HepG2 (cell line): ENCODE measurements around the gene SLC35F3. TPM values are rescaled to one million over a fixed set of nuclear protein-coding genes. Genes with fewer than 3 reads are reported as not detected.

Experiments
- ATAC-seq: fragments of 200-7000 bp; cut with Tn5 transposase; 3 replicates; pipeline ENCODE4 v1.9.1; 2020; ENCODE audit warnings: mild to moderate bottlenecking, moderate library complexity
- BruUV-seq: library from RNA; stranded (reverse); fragments of 400-500 nt; replicated peaks from 2 replicates; lab custom pipeline; 2021; lab: Mats Ljungman, UMichigan
- CTCF ChIA-PET: fragments of 300-600 bp; formaldehyde crosslinking; extraction: SDS; loops from one replicate; lab custom pipeline; 2021; ENCODE audit warnings: low total read pairs, inconsistent platforms, low intra/inter-chr PET ratio; lab: Yijun Ruan, JAX
- POLR2A ChIA-PET: fragments of 350-600 bp; sonication (Branson Sonifier 250); formaldehyde crosslinking; loops from one replicate; lab custom pipeline; 2020; ENCODE audit warnings: antibody characterized with exemption, inconsistent platforms; lab: Yijun Ruan, JAX
- DNase-seq: peaks from one replicate; pipeline ENCODE4 v3.0.0-alpha.2; 2015; ENCODE audit warnings: low spot score
- FAIRE-seq: peaks from 3 replicates; lab custom pipeline; 2011; peaks lifted over from hg19 to GRCh38; lab: Jason Lieb, UNC
- H2AFZ ChIP-seq: one replicate; pipeline ENCODE4 v1.6.1; 2011; ENCODE audit warnings: low read length, inconsistent platforms
- H3K27ac ChIP-seq: fragments of 300-600 bp; 3 replicates; pipeline ENCODE4 v1.8.0; 2011; ENCODE audit warnings: mixed run types, mild to moderate bottlenecking, mixed read lengths, low read length, inconsistent platforms; ENCODE audit not compliant: insufficient read depth; ENCODE audit errors: extremely low read length
- H3K27me3 ChIP-seq, 2 experiments: fragments of 200-600 bp in 1 of 2; 2 replicates in 1 of 2; 3 replicates in 1 of 2; pipeline versions ENCODE4 v1.6.0 to v1.8.0; 2011; ENCODE audit warnings: low read length in 2 of 2, mild to moderate bottlenecking in 2 of 2, moderate library complexity in 2 of 2, inconsistent platforms in 1 of 2; ENCODE audit not compliant: insufficient read depth in 2 of 2, control insufficient read depth in 1 of 2
- H3K36me3 ChIP-seq, 2 experiments: fragments of 200-600 bp in 1 of 2; replicated peaks in 1 of 2; 2 replicates in 1 of 2; 3 replicates in 1 of 2; pipeline versions ENCODE4 v1.5.1 to v1.8.0; 2011; ENCODE audit warnings: low read length in 2 of 2, inconsistent platforms in 1 of 2; ENCODE audit not compliant: insufficient read depth in 2 of 2, control insufficient read depth in 1 of 2
- H3K4me1 ChIP-seq: 2 replicates; pipeline ENCODE4 v1.5.1; 2012; ENCODE audit warnings: low read length, inconsistent platforms; ENCODE audit not compliant: insufficient read depth
- H3K4me2 ChIP-seq: 2 replicates; pipeline ENCODE4 v1.6.0; 2011; ENCODE audit warnings: low read depth, low read length, inconsistent platforms
- H3K4me3 ChIP-seq, 3 experiments: fragments of 200-600 bp in 1 of 3; sonication (generic), shearing (Covaris generic) in 1 of 3; replicated peaks in 1 of 3; 2 replicates each; pipeline ENCODE4 v1.5.1; 2011 to 2016; ENCODE audit warnings: low read length in 3 of 3, inconsistent platforms in 2 of 3, low read depth in 2 of 3, mild to moderate bottlenecking in 2 of 3, control low read depth in 1 of 3, mixed read lengths in 1 of 3; ENCODE audit not compliant: insufficient read depth in 1 of 3
- H3K79me2 ChIP-seq: one replicate; pipeline ENCODE4 v1.6.1; 2011; ENCODE audit warnings: low read length, inconsistent platforms; ENCODE audit not compliant: insufficient read depth
- H3K9ac ChIP-seq: 2 replicates; pipeline ENCODE4 v1.6.0; 2011; ENCODE audit warnings: mild to moderate bottlenecking, low read depth, low read length, inconsistent platforms; ENCODE audit not compliant: insufficient read depth
- H3K9me3 ChIP-seq: 2 replicates; pipeline ENCODE4 v1.5.1; 2012; ENCODE audit warnings: mild to moderate bottlenecking, low read length
- H4K20me1 ChIP-seq: 2 replicates; pipeline ENCODE4 v1.6.0; 2011; ENCODE audit warnings: inconsistent platforms, mild to moderate bottlenecking, low read length, moderate library complexity; ENCODE audit not compliant: insufficient read depth
- BRD4 ChIP-seq: sonication (generic); formaldehyde crosslinking; IDR thresholded peaks from 2 replicates; pipeline ENCODE4 v1.4.0; 2020; ENCODE audit warnings: missing genetic modification reagents
- FOSL2 ChIP-seq: sonication (generic); formaldehyde crosslinking; IDR thresholded peaks from 2 replicates; pipeline ENCODE4 v1.4.0; 2020; ENCODE audit warnings: missing genetic modification reagents
- HOXD1 ChIP-seq: sonication (generic); formaldehyde crosslinking; IDR thresholded peaks from 2 replicates; pipeline ENCODE4 v1.5.0; 2020; ENCODE audit warnings: missing genetic modification reagents
- KAT2B ChIP-seq: fragments of 150-350 bp; IDR thresholded peaks from 2 replicates; pipeline ENCODE4 v1.6.1; 2014; ENCODE audit warnings: low read depth, low read length, borderline replicate concordance
- MED13 ChIP-seq: sonication (generic); formaldehyde crosslinking; IDR thresholded peaks from 2 replicates; pipeline ENCODE4 v1.5.0; 2020; ENCODE audit warnings: missing genetic modification reagents
- SOX13 ChIP-seq, 3 experiments: fragments of 450-650 bp in 1 of 3; sonication (generic) in 1 of 3; formaldehyde crosslinking in 1 of 3; IDR thresholded peaks in 2 of 3; conservative IDR thresholded peaks in 1 of 3; 2 replicates each; pipeline versions ENCODE4 v1.5.0 to v1.6.1; 2016 to 2020; ENCODE audit warnings: antibody characterized with exemption in 1 of 3, mild to moderate bottlenecking in 1 of 3, missing compliant biosample characterization in 1 of 3, missing genetic modification reagents in 1 of 3, moderate library complexity in 1 of 3
- TGIF2 ChIP-seq: IDR thresholded peaks from 2 replicates; pipeline ENCODE4 v1.6.1; 2016; ENCODE audit warnings: control low read depth, missing compliant biosample characterization
- ZFP36L2 ChIP-seq: sonication (generic); formaldehyde crosslinking; IDR thresholded peaks from 2 replicates; pipeline ENCODE4 v1.4.0; 2020; ENCODE audit warnings: missing genetic modification reagents
- ZNF598 ChIP-seq: sonication (generic); formaldehyde crosslinking; IDR thresholded peaks from 2 replicates; pipeline ENCODE4 v1.5.1; 2020; ENCODE audit warnings: mild to moderate bottlenecking, missing genetic modification reagents, borderline replicate concordance
- ZNF878 ChIP-seq: sonication (generic); formaldehyde crosslinking; IDR thresholded peaks from 2 replicates; pipeline ENCODE4 v1.8.1; 2023; ENCODE audit warnings: mild to moderate bottlenecking, missing genetic modification reagents, moderate library complexity
- WGBS: methylation state at CpG from one replicate; pipeline ENCODE4 v1.1.6; 2017; ENCODE audit warnings: low lambda C conversion rate; 5-methylcytosine and 5-hydroxymethylcytosine counted together
- in situ Hi-C: cut with HindIII; loops from 2 replicates; pipeline ENCODE4 v1.10.0; 2017; ENCODE audit warnings: low pct_unique_long_range_greater_than_20kb; ENCODE audit not compliant: extremely low pct_ligation_motif_present
- intact Hi-C: fragments of 100-400 bp; cut with micrococcal nuclease; formaldehyde crosslinking; loops from one replicate; pipeline ENCODE4 v1.10.0; 2022; ENCODE audit not compliant: unreplicated experiment
- polyA plus RNA-seq, 8 experiments: library from polyadenylated mRNA; depleted of rRNA in 3 of 8; stranded (reverse) in 7 of 8; unstranded in 1 of 8; fragments of >200 nt; fragmentation: Illumina TruSeq in 4 of 8; extraction: Trizol in 4 of 8; gene quantifications; 2 replicates each; pipeline versions ENCODE4 v1.2.1 to v1.2.3, GENCODE V29; 2011 to 2016; ENCODE audit warnings: low read depth in 4 of 8, missing spikeins in 1 of 8, mixed read lengths in 1 of 8; ENCODE audit not compliant: insufficient read depth in 1 of 8
- total RNA-seq, 5 experiments: library from RNA; depleted of rRNA; stranded (reverse); fragments of >200 nt; fragmentation: Illumina TruSeq; extraction: Trizol; gene quantifications; 2 replicates each; pipeline ENCODE4 v1.2.3, GENCODE V29; 2016; ENCODE audit warnings: low read depth in 1 of 5
- TF ChIP-seq, protein P1 (sequence below): sonication (generic); formaldehyde crosslinking; IDR thresholded peaks from 2 replicates; pipeline ENCODE4 v1.4.0; 2020; ENCODE audit warnings: mild to moderate bottlenecking, low read depth, missing genetic modification reagents
- TF ChIP-seq, protein P2 (sequence below): sonication (generic); formaldehyde crosslinking; IDR thresholded peaks from 2 replicates; pipeline ENCODE4 v1.4.0; 2020; ENCODE audit warnings: mild to moderate bottlenecking, missing genetic modification reagents, borderline replicate concordance
- TF ChIP-seq, protein P3 (sequence below): sonication (generic); formaldehyde crosslinking; IDR thresholded peaks from 2 replicates; pipeline ENCODE4 v1.4.0; 2020; ENCODE audit warnings: mild to moderate bottlenecking, missing genetic modification reagents
- TF ChIP-seq, protein P4 (sequence below): sonication (generic); formaldehyde crosslinking; IDR thresholded peaks from 2 replicates; pipeline ENCODE4 v1.5.1; 2020; ENCODE audit warnings: missing genetic modification reagents, mild to moderate bottlenecking, borderline replicate concordance

Gene SLC35F3
- total and polyA plus RNA-seq, 2 of the 13 experiments (the other 11 are each of a cell fraction or from before 2014, with no cell fraction given), result not detected

DNA sequence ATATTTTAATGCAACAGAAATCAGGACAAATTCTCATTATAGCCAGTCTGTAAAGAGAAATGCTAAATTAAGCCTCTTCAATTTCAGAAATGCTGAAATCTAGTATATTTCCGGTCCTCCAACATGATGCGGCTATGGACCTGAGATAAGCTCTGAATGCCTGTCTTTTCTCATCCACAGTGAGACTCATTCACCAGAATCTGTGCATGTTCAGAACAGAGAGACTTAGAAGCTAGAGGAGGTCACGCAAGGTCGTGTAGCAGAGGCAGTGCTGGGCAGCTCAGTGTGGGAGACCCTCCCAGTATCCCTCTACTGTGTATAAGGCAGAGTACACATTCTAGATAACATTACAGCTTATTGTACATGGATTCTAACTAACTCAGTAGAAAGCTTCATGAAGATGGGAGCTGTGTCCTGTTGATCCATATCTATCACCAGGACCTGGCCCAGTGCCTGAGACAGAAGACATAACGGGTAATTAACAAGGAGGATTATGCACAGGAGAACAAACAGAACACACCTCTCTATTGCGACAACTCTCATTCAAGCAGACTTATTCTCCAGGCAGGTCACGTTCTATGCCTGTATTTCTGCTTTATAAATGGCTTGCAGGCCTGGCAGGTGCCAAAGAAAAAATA is 371.8 kb downstream of the SLC35F3 start:
- ATAC-seq (no peak), FAIRE-seq (no peak), DNase-seq (no peak)
- 23% methylated on average over 7 of the region's 7 CpGs for WGBS
- no TSS peak for BruUV-seq
- H3K4me1 ChIP-seq, result no peaks in the 10 kb centered on the region
- no peak overlapping the region for H3K4me2 ChIP-seq
- no peaks in the 10 kb centered on the region for H3K79me2 ChIP-seq
- H2AFZ ChIP-seq, result no peak overlapping the region
- in situ Hi-C loops (no loop called here), intact Hi-C loops (no loop called here)
- H3K4me3 ChIP-seq, result no peak overlapping the region
- no peaks in the 10 kb centered on the region for H3K9me3 ChIP-seq
- H4K20me1 ChIP-seq, result no peaks in the 10 kb centered on the region
- ChIA-PET POLR2A (no interaction called here), CTCF (no interaction called here)
- H3K9ac ChIP-seq, result no peak overlapping the region
- no peaks in the 10 kb centered on the region for H3K36me3 ChIP-seq
- H3K27me3 ChIP-seq, result peaks cover 0 to 34% of the 10 kb centered on the region in 2 experiments; a peak in 3 of 5 replicates
- no peak overlapping the region for H3K27ac ChIP-seq
- no peak for TF ChIP-seq ZFP36L2 (CRISPR knock-in tag)
- no peak for TF ChIP-seq MED13 (CRISPR knock-in tag)
- no peak for TF ChIP-seq HOXD1 (CRISPR knock-in tag)
- no peak for TF ChIP-seq SOX13 (IDR thresholded peaks at IDR 0.05)
- no peak for TF ChIP-seq SOX13 (CRISPR knock-in tag; conservative IDR thresholded peaks at IDR 0.05 in 1 of 2, IDR thresholded peaks at IDR 0.05 in 1 of 2)
- TF ChIP-seq ZNF878 (CRISPR knock-in tag), result no peak
- TF ChIP-seq, protein P1, sequence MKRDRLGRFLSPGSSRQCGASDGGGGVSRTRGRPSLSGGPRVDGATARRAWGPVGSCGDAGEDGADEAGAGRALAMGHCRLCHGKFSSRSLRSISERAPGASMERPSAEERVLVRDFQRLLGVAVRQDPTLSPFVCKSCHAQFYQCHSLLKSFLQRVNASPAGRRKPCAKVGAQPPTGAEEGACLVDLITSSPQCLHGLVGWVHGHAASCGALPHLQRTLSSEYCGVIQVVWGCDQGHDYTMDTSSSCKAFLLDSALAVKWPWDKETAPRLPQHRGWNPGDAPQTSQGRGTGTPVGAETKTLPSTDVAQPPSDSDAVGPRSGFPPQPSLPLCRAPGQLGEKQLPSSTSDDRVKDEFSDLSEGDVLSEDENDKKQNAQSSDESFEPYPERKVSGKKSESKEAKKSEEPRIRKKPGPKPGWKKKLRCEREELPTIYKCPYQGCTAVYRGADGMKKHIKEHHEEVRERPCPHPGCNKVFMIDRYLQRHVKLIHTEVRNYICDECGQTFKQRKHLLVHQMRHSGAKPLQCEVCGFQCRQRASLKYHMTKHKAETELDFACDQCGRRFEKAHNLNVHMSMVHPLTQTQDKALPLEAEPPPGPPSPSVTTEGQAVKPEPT, result no peak
- TF ChIP-seq KAT2B, result no peak
- TF ChIP-seq, protein P2, sequence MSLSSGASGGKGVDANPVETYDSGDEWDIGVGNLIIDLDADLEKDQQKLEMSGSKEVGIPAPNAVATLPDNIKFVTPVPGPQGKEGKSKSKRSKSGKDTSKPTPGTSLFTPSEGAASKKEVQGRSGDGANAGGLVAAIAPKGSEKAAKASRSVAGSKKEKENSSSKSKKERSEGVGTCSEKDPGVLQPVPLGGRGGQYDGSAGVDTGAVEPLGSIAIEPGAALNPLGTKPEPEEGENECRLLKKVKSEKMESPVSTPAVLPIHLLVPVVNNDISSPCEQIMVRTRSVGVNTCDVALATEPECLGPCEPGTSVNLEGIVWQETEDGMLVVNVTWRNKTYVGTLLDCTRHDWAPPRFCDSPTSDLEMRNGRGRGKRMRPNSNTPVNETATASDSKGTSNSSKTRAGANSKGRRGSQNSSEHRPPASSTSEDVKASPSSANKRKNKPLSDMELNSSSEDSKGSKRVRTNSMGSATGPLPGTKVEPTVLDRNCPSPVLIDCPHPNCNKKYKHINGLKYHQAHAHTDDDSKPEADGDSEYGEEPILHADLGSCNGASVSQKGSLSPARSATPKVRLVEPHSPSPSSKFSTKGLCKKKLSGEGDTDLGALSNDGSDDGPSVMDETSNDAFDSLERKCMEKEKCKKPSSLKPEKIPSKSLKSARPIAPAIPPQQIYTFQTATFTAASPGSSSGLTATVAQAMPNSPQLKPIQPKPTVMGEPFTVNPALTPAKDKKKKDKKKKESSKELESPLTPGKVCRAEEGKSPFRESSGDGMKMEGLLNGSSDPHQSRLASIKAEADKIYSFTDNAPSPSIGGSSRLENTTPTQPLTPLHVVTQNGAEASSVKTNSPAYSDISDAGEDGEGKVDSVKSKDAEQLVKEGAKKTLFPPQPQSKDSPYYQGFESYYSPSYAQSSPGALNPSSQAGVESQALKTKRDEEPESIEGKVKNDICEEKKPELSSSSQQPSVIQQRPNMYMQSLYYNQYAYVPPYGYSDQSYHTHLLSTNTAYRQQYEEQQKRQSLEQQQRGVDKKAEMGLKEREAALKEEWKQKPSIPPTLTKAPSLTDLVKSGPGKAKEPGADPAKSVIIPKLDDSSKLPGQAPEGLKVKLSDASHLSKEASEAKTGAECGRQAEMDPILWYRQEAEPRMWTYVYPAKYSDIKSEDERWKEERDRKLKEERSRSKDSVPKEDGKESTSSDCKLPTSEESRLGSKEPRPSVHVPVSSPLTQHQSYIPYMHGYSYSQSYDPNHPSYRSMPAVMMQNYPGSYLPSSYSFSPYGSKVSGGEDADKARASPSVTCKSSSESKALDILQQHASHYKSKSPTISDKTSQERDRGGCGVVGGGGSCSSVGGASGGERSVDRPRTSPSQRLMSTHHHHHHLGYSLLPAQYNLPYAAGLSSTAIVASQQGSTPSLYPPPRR (CRISPR knock-in tag), result no peak
- TF ChIP-seq BRD4 (CRISPR knock-in tag), result no peak
- TF ChIP-seq FOSL2 (CRISPR knock-in tag), result no peak
- TF ChIP-seq, protein P3, sequence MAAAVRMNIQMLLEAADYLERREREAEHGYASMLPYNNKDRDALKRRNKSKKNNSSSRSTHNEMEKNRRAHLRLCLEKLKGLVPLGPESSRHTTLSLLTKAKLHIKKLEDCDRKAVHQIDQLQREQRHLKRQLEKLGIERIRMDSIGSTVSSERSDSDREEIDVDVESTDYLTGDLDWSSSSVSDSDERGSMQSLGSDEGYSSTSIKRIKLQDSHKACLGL (CRISPR knock-in tag), result no peak
- TF ChIP-seq, protein P4, sequence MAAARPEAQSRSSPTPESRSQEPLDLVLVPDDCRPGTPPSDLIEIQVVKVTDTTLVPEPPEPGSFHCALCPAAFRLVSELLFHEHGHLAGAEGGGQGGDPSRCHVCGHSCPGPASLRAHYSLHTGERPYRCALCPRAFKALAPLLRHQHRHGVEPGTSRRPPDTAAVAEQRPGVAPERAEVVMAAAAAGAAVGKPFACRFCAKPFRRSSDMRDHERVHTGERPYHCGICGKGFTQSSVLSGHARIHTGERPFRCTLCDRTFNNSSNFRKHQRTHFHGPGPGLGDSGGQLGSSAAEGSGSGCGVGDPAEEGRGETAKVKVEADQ (CRISPR knock-in tag), result no peak
- no peak for TF ChIP-seq ZNF598
- TF ChIP-seq TGIF2 (CRISPR knock-in tag), result no peak
